Activated T-helper 1 cell treated with Interleukin-2 at 50 U/mL for 16 hours (primary cell): ENCODE data around the gene CKLF.
A peak's percentile ranks its signal among the peaks of the same experiment; 100 is the strongest.
"Not testable (repeated sequence)": the region's sequence is repeated elsewhere in the genome, so short reads cannot be mapped to it uniquely, and the experiment has no call there.

Source experiments
- DNase-seq: peaks from one replicate; pipeline ENCODE4 v3.0.0-alpha.2; 2020; ENCODE audit warnings: low read depth

Gene CKLF

GRCh38 chr16:66569827-66570405 is 17.5 kb downstream of the CKLF start:
- no peak for DNase-seq

GRCh38 chr16:66572356-66572755 is 20.0 kb downstream of the CKLF start:
- DNase-seq: no peak

- no peak for DNase-seq
Observed at GRCh38 chr16:66574081-66574480, 21.7 kb downstream of the CKLF start.

- no peak for DNase-seq
Observed at GRCh38 chr16:66574531-66574930, 22.2 kb downstream of the CKLF start.

GRCh38 chr16:66575060-66575459 is 22.7 kb downstream of the CKLF start:
- no peak for DNase-seq

- DNase-seq: no peak
Observed at GRCh38 chr16:66576296-66576695, 23.9 kb downstream of the CKLF start.

GRCh38 chr16:66578651-66579531 is 26.5 kb downstream of the CKLF start, which contains the start of gene CMTM2:
Gene CMTM2 (plus strand): TSS chr16:66579463. CDS start chr16:66579608, 145 bp downstream.
- DNase-seq: no peak

- no peak for DNase-seq
Observed at GRCh38 chr16:66580605-66581209, 28.3 kb downstream of the CKLF start.

- DNase-seq: no peak
Observed at GRCh38 chr16:66581246-66581952, 29.0 kb downstream of the CKLF start.

GRCh38 chr16:66585481-66586239 is 33.3 kb downstream of the CKLF start:
- DNase-seq: no peak

- DNase-seq: no peak
Observed at GRCh38 chr16:66587881-66588600, 35.7 kb downstream of the CKLF start.

- peak; percentile 52 for DNase-seq
Observed at GRCh38 chr16:66588981-66589713, 36.8 kb downstream of the CKLF start.

- no peak for DNase-seq
Observed at GRCh38 chr16:66590322-66590721, 37.9 kb downstream of the CKLF start.

- no peak for DNase-seq
Observed at GRCh38 chr16:66591018-66591417, 38.6 kb downstream of the CKLF start.

GRCh38 chr16:66592241-66592640 is 39.9 kb downstream of the CKLF start:
- DNase-seq: no peak

GRCh38 chr16:66592814-66593213 is 40.4 kb downstream of the CKLF start:
- no peak for DNase-seq

GRCh38 chr16:66594739-66595138 is 42.4 kb downstream of the CKLF start:
- no peak for DNase-seq

- DNase-seq: not testable (repeated sequence)
Observed at GRCh38 chr16:66596559-66596958, 44.2 kb downstream of the CKLF start.

- DNase-seq: no peak
Observed at GRCh38 chr16:66596986-66597848, 44.8 kb downstream of the CKLF start.
